HEK293 (cell line): ENCODE measurements around the gene R3HDM2.

Source experiments
- CTCF ChIP-seq: fragments of 450-650 bp; formaldehyde crosslinking; IDR thresholded peaks from 2 replicates; pipeline ENCODE4 v1.5.1; 2016; ENCODE audit warnings: missing biosample characterization, missing genetic modification characterization
- ELK4 ChIP-seq: IDR thresholded peaks from 2 replicates; pipeline ENCODE4 v1.6.1; 2011; ENCODE audit warnings: mild to moderate bottlenecking, low read depth, low read length, borderline replicate concordance
- GFI1B ChIP-seq: fragments of 450-650 bp; formaldehyde crosslinking; IDR thresholded peaks from 2 replicates; pipeline ENCODE4 v1.5.1; 2016; ENCODE audit warnings: missing biosample characterization, missing genetic modification characterization
- PATZ1 ChIP-seq: fragments of 450-650 bp; formaldehyde crosslinking; IDR thresholded peaks from 2 replicates; pipeline ENCODE4 v1.5.1; 2016; ENCODE audit warnings: missing biosample characterization, missing genetic modification characterization
- ZBTB21 ChIP-seq: fragments of 450-650 bp; formaldehyde crosslinking; IDR thresholded peaks from 2 replicates; pipeline ENCODE4 v1.5.1; 2017; ENCODE audit warnings: missing biosample characterization, missing genetic modification characterization
- ZNF140 ChIP-seq: fragments of 450-650 bp; formaldehyde crosslinking; IDR thresholded peaks from 2 replicates; pipeline ENCODE4 v1.5.1; 2016; ENCODE audit warnings: missing biosample characterization, missing genetic modification characterization
- ZNF274 ChIP-seq, 2 experiments: fragments of 200-500 bp in 1 of 2; fragments of 450-650 bp in 1 of 2; sonication (Bioruptor generic) in 1 of 2; formaldehyde crosslinking in 1 of 2; IDR thresholded peaks; 2 replicates each; pipeline versions ENCODE4 v1.5.1 to v1.6.1; 2014 to 2016; ENCODE audit warnings: borderline replicate concordance in 1 of 2, inconsistent platforms in 1 of 2, low read length in 1 of 2, missing biosample characterization in 1 of 2, missing genetic modification characterization in 1 of 2
- ZNF423 ChIP-seq: fragments of 450-650 bp; formaldehyde crosslinking; IDR thresholded peaks from 2 replicates; pipeline ENCODE4 v1.5.1; 2016; ENCODE audit warnings: missing biosample characterization, missing genetic modification characterization
- ZNF433 ChIP-seq: fragments of 450-650 bp; formaldehyde crosslinking; IDR thresholded peaks from 2 replicates; pipeline ENCODE4 v1.5.1; 2016; ENCODE audit warnings: missing biosample characterization, missing genetic modification characterization, low read depth
- ZNF621 ChIP-seq: fragments of 450-650 bp; formaldehyde crosslinking; IDR thresholded peaks from 2 replicates; pipeline ENCODE4 v1.5.1; 2017; ENCODE audit warnings: missing biosample characterization, missing genetic modification characterization
- ZNF626 ChIP-seq: fragments of 450-650 bp; sonication (Bioruptor Pico); formaldehyde crosslinking; IDR thresholded peaks from 2 replicates; pipeline ENCODE4 v1.5.1; 2018; ENCODE audit warnings: missing biosample characterization, missing genetic modification characterization, inconsistent platforms
- TF ChIP-seq, protein P1 (sequence below): fragments of 450-650 bp; formaldehyde crosslinking; IDR thresholded peaks from 2 replicates; pipeline ENCODE4 v1.5.1; 2016; ENCODE audit warnings: missing biosample characterization, missing genetic modification characterization

GRCh38 chr12:57215065-57215464 lies 215.8 kb downstream of the R3HDM2 start:
- TF ChIP-seq CTCF, result no peak
- TF ChIP-seq ZNF621 (tag by site-specific recombination), result no peak
- TF ChIP-seq ZNF274 (IDR thresholded peaks at IDR 0.05; ENCODE audit: low read length), result no peak
- TF ChIP-seq ZNF274 (tag by site-specific recombination; IDR thresholded peaks at IDR 0.05; ENCODE audit: borderline replicate concordance), result no peak
- TF ChIP-seq ZNF140 (tag by site-specific recombination), result no peak
- no peak for TF ChIP-seq GFI1B (tag by site-specific recombination)
- TF ChIP-seq, protein P1, sequence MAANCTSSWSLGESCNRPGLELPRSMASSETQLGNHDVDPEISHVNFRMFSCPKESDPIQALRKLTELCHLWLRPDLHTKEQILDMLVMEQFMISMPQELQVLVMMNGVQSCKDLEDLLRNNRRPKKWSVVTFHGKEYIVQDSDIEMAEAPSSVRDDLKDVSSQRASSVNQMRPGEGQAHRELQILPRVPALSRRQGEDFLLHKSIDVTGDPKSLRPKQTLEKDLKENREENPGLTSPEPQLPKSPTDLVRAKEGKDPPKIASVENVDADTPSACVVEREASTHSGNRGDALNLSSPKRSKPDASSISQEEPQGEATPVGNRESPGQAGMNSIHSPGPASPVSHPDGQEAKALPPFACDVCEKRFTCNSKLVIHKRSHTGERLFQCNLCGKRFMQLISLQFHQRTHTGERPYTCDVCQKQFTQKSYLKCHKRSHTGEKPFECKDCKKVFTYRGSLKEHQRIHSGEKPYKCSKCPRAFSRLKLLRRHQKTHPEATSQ (tag by site-specific recombination), result no peak
- TF ChIP-seq ZNF626 (tag by site-specific recombination), result no peak
- TF ChIP-seq ELK4, result no peak
- no peak for TF ChIP-seq PATZ1 (tag by site-specific recombination)
- TF ChIP-seq ZBTB21 (tag by site-specific recombination), result no peak
- TF ChIP-seq ZNF433, result no peak
- no peak for TF ChIP-seq ZNF423 (tag by site-specific recombination)
